Lower leg skin (tissue), 4 donors: ENCODE results near the gene SH3RF3. TPM values are rescaled to one million over a fixed set of nuclear protein-coding genes. Genes with fewer than 3 reads are reported as not detected.

Source experiments
- DNase-seq, 2 donors: peaks; one replicate each; pipeline ENCODE4 v3.0.0-alpha.2; 2019; ENCODE audit warnings: low spot score in 2 of 2
- H3K4me3 ChIP-seq: fragments of 200-600 bp; sonication (generic); 2 replicates; pipeline ENCODE4 v1.5.1; 2017; ENCODE audit warnings: mild to moderate bottlenecking, low read depth; ENCODE audit not compliant: poor library complexity, severe bottlenecking
- POLR2A ChIP-seq, 2 donors: fragments of 450-650 bp; IDR thresholded peaks; one replicate each; pipeline ENCODE4 v1.6.1; 2016 to 2017; ENCODE audit warnings: antibody characterized with exemption in 2 of 2, mild to moderate bottlenecking in 1 of 2, moderate library complexity in 1 of 2
- WGBS, 2 donors: methylation state at CpG; one replicate each; pipeline ENCODE4 v1.1.5; 2018; 5-methylcytosine and 5-hydroxymethylcytosine counted together
- intact Hi-C: fragments of 100-400 bp; cut with DNase I; formaldehyde crosslinking; loops from one replicate; pipeline ENCODE4 v1.15.0; 2023; ENCODE audit warnings: low total_unique reads
- total RNA-seq, 4 donors: library from RNA; depleted of rRNA; stranded (reverse); fragments of >200 nt; gene quantifications; one replicate each; pipeline ENCODE4 v1.1.0, GENCODE V29; 2016
- TF ChIP-seq, protein P1 (sequence below), 3 donors: fragments of 450-650 bp; IDR thresholded peaks; one replicate each; pipeline ENCODE4 v1.5.1; 2016; ENCODE audit warnings: antibody characterized with exemption in 3 of 3, mild to moderate bottlenecking in 3 of 3, moderate library complexity in 2 of 3

The SH3RF3 gene
- total RNA-seq, 4 donors from 2014 or later, result 1.9 to 7.4 (median 3.2) TPM

DNA sequence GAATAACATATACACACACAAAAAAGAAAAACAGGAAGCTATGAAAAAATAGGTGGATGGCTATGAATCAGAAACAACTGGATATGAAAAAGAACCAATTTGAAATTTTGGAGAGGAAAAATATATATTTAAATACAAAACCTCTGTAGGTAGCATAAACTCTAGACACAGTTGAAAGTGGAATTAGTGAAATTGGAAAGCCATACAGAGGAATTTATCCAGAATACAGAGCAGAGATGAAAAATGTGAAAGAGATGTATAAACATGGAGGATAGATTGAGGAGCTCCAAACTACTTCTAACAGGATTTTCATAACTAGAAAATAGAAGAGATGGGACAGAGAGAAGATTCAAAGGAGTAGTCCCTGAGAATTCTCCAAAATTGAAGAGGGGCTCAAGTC lies 315.9 kb downstream of the SH3RF3 start:
- intact Hi-C loops, result no loop called here
- no peak for DNase-seq
- H3K4me3 ChIP-seq, result no peak overlapping the region
- TF ChIP-seq, protein P1, sequence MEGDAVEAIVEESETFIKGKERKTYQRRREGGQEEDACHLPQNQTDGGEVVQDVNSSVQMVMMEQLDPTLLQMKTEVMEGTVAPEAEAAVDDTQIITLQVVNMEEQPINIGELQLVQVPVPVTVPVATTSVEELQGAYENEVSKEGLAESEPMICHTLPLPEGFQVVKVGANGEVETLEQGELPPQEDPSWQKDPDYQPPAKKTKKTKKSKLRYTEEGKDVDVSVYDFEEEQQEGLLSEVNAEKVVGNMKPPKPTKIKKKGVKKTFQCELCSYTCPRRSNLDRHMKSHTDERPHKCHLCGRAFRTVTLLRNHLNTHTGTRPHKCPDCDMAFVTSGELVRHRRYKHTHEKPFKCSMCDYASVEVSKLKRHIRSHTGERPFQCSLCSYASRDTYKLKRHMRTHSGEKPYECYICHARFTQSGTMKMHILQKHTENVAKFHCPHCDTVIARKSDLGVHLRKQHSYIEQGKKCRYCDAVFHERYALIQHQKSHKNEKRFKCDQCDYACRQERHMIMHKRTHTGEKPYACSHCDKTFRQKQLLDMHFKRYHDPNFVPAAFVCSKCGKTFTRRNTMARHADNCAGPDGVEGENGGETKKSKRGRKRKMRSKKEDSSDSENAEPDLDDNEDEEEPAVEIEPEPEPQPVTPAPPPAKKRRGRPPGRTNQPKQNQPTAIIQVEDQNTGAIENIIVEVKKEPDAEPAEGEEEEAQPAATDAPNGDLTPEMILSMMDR (IDR thresholded peaks at IDR 0.05), result no peak
- no peak for TF ChIP-seq POLR2A (IDR thresholded peaks at IDR 0.05)

DNA sequence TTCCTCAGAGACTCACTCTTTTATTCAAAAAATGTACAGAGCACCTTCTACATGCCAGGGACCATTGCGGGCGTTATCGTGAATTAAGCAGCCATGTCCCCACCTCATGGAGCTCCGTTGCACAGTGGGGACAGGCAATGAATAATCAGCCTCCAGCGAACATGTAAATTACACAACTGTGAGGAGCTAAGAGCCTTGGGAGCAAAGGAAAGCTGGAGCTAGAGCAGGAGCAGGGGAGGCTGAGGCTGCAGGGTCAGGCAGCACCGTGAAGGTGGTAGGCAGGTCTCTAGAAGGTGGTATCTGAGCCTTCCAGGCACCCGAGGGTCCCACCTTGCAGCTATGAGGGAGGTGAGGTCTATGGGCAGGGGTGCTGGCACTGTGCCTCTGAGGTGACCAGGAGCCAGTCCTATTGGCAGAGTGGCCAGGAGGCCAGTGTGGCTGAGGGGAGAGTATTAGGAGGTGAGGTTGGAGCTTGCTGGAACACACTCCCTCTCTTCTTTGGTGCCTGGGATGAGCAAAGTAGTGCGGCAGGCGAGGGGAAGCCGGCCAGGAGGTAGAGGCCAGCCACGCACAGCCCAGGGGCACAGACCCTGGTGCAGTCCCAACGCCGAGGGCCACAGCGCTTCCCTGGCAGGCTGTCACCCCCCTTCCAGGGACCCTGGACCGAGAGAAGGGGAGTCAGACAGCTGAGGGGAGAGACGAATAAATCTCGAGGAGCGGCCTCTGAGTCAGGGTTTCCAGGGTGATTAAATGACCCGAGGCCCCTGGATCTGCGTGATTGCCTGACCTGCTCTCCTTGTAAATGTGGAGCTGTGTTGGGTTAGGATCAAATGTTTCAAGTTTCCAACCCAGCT lies 317.5 kb downstream of the SH3RF3 start:
- 84 to 86% methylated on average over 20 of the region's 20 CpGs for WGBS, 2 donors

DNA sequence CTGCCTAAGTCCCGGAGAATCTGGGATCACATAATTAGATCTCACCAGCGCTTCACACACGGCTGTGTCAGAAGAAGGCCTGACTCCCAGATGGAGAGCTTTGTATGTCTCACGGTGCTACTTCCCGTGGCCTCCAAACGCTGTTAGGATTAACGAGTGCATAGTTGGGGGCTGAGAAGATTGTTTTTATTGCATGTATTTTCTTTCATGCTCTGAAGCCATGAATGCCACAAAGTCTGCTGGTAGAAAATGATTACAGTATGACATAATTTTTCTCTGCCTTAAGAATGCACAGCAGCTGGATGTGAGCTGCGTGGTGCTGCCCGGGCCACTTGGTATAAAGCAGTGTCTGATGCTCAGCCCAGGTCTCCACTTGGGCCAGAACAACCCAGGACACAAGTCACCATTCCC lies 318.3 kb downstream of the SH3RF3 start:
- 66 to 67% methylated on average over 9 of the region's 9 CpGs for WGBS, 2 donors
- TF ChIP-seq POLR2A (IDR thresholded peaks at IDR 0.05), result no peak
- TF ChIP-seq, protein P1 (IDR thresholded peaks at IDR 0.05), result no peak
- peak in 1 of 2 donors; percentile 45 for DNase-seq
- intact Hi-C loops, result no loop called here
- no peak overlapping the region for H3K4me3 ChIP-seq

More for the DNA sequence above, 317.5 kb downstream of the SH3RF3 start:
- peak in 1 of 2 donors; percentile 78 for DNase-seq
- intact Hi-C loops, result no loop called here
- H3K4me3 ChIP-seq, result no peak overlapping the region
- TF ChIP-seq POLR2A (IDR thresholded peaks at IDR 0.05), result no peak
- TF ChIP-seq, protein P1 (IDR thresholded peaks at IDR 0.05), result no peak

DNA sequence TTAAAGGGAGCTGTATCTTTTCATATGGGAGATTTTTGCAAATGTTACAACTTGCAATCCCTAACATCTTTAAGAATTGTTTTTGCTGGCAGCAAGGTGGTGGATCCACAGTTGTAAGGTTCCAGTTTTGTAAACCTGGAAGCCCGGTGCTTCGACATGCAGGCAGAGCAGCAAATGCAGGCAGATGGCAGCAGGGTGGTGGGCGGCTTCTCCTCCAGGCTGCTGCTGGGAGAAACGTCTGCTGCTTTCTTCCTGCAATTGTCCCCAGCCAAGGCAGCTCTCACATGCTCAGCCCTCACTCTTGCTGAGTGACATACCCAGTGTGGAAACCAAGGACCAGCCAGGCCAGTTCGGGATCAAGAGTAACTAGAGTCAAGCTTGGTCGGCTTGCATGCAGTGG lies 318.8 kb downstream of the SH3RF3 start:
- TF ChIP-seq, protein P1 (IDR thresholded peaks at IDR 0.05), result no peak
- no peak for TF ChIP-seq POLR2A (IDR thresholded peaks at IDR 0.05)
- DNase-seq, result no peak
- intact Hi-C loops, result no loop called here
- WGBS, 2 donors, result 63 to 74% methylated on average over 6 of the region's 6 CpGs
- H3K4me3 ChIP-seq, result no peak overlapping the region

DNA sequence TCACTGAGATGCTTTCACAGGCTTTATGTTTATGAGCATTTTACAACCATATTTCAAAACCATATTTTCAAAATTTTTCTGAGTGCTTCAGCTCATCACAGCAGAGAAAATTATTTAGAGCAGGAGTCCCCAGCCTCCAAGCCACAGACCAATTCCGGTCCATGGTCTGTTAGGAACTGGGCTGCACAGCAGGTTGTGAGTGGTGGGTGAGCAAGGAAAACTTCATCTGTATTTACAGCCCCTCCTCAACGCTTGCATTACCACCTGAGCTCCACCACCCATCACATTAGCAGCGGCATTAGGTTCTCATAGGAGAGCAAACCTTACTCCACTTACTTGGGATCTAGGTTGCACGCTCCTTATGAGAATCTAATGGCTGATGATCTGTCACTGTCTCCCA lies 319.2 kb downstream of the SH3RF3 start:
- no peak overlapping the region for H3K4me3 ChIP-seq
- TF ChIP-seq POLR2A (IDR thresholded peaks at IDR 0.05), result no peak
- TF ChIP-seq, protein P1 (IDR thresholded peaks at IDR 0.05), result no peak
- no peak for DNase-seq
- 93 to 95% methylated on average over 4 of the region's 4 CpGs for WGBS, 2 donors
- intact Hi-C loops, result no loop called here
